SH-SY5Y (cell line): ENCODE results near the gene ATXN1L.

Experiments
- GATA2 ChIP-seq: IDR thresholded peaks from 2 replicates; pipeline ENCODE4 v1.6.1; 2011; ENCODE audit warnings: mild to moderate bottlenecking, low read depth, low read length
- GATA3 ChIP-seq: IDR thresholded peaks from 2 replicates; pipeline ENCODE4 v1.6.1; 2011; ENCODE audit warnings: low read depth, mild to moderate bottlenecking, low read length, moderate library complexity

GRCh38 chr16:71837150-71837549, 8.6 kb upstream of the ATXN1L start:
- no peak for TF ChIP-seq GATA2
- no peak for TF ChIP-seq GATA3
